Muscle layer of duodenum (tissue), 2 donors: ENCODE measurements around the gene AKR1D1.
"Not testable (repeated sequence)": the region's sequence is repeated elsewhere in the genome, so short reads cannot be mapped to it uniquely, and the experiment has no call there.

ENCODE experiments used
- H3K27ac ChIP-seq: one replicate; pipeline ENCODE4 v1.7.0; 2013; ENCODE audit warnings: mild to moderate bottlenecking, low read length
- H3K27me3 ChIP-seq: one replicate; pipeline ENCODE4 v1.7.0; 2013; ENCODE audit warnings: low read depth, mild to moderate bottlenecking, control low read depth, low read length
- H3K36me3 ChIP-seq, 2 donors: one replicate each; pipeline ENCODE4 v1.7.0; 2013; ENCODE audit warnings: low read length in 2 of 2, control low read depth in 1 of 2, mild to moderate bottlenecking in 1 of 2; ENCODE audit not compliant: insufficient read depth in 2 of 2, control insufficient read depth in 1 of 2
- H3K4me1 ChIP-seq, 2 donors: one replicate each; pipeline ENCODE4 v1.7.0; 2013; ENCODE audit warnings: low read length in 2 of 2, mild to moderate bottlenecking in 2 of 2, control low read depth in 1 of 2, moderate library complexity in 1 of 2; ENCODE audit not compliant: insufficient read depth in 2 of 2, control insufficient read depth in 1 of 2
- H3K4me3 ChIP-seq, 2 donors: one replicate each; pipeline ENCODE4 v1.7.0; 2013; ENCODE audit warnings: low read length in 2 of 2, low read depth in 1 of 2, mild to moderate bottlenecking in 1 of 2
- H3K9me3 ChIP-seq, 2 donors: one replicate each; pipeline ENCODE4 v1.7.0; 2013; ENCODE audit warnings: low read length in 2 of 2, control low read depth in 1 of 2, mild to moderate bottlenecking in 1 of 2; ENCODE audit not compliant: control insufficient read depth in 1 of 2
- donor health status: healthy.

AKR1D1 gene

GRCh38 chr7:138049505-138050116, 26.6 kb upstream of the AKR1D1 start:
- Histone ChIP-seq H3K27me3 (no peaks in the 10 kb centered on the region), H3K27ac (no peak overlapping the region), H3K4me3 (no peak overlapping the region), H3K9me3 (no peaks in the 10 kb centered on the region), H3K4me1 (no peaks in the 10 kb centered on the region), H3K36me3 (no peaks in the 10 kb centered on the region)

GRCh38 chr7:138051712-138052247, 24.5 kb upstream of the AKR1D1 start:
- H3K27me3 ChIP-seq, H3K27ac ChIP-seq, H3K9me3 ChIP-seq, H3K4me3 ChIP-seq, H3K4me1 ChIP-seq, H3K36me3 ChIP-seq: not testable (repeated sequence)

GRCh38 chr7:138052696-138053095, 23.6 kb upstream of the AKR1D1 start:
- H3K4me3 ChIP-seq = no peak overlapping the region
- no peaks in the 10 kb centered on the region for H3K4me1 ChIP-seq
- no peaks in the 10 kb centered on the region for H3K36me3 ChIP-seq
- no peaks in the 10 kb centered on the region for H3K27me3 ChIP-seq
- no peaks in the 10 kb centered on the region for H3K9me3 ChIP-seq
- no peak overlapping the region for H3K27ac ChIP-seq

GRCh38 chr7:138055698-138056097, 20.6 kb upstream of the AKR1D1 start:
- H3K9me3 ChIP-seq, H3K4me3 ChIP-seq, H3K27ac ChIP-seq, H3K36me3 ChIP-seq, H3K4me1 ChIP-seq, H3K27me3 ChIP-seq: not testable (repeated sequence)

- H3K27ac ChIP-seq = no peak overlapping the region
- H3K4me3 ChIP-seq = no peak overlapping the region
- H3K9me3 ChIP-seq = no peaks in the 10 kb centered on the region
- H3K27me3 ChIP-seq = no peaks in the 10 kb centered on the region
- H3K36me3 ChIP-seq = no peaks in the 10 kb centered on the region
- H3K4me1 ChIP-seq = no peaks in the 10 kb centered on the region
These were observed 12.9 kb upstream of the AKR1D1 start for GRCh38 chr7:138063400-138063799.

GRCh38 chr7:138064856-138065357, 11.4 kb upstream of the AKR1D1 start:
- Histone ChIP-seq H3K4me3 (no peak overlapping the region), H3K27me3 (no peaks in the 10 kb centered on the region), H3K27ac (no peak overlapping the region), H3K36me3 (no peaks in the 10 kb centered on the region), H3K4me1 (no peaks in the 10 kb centered on the region), H3K9me3 (no peaks in the 10 kb centered on the region)

- H3K36me3 ChIP-seq = no peaks in the 10 kb centered on the region
- no peaks in the 10 kb centered on the region for H3K4me1 ChIP-seq
These were observed 10.4 kb upstream of the AKR1D1 start for GRCh38 chr7:138065827-138066226.

GRCh38 chr7:138066954-138067394, 9.3 kb upstream of the AKR1D1 start:
- H3K4me1 ChIP-seq = no peaks in the 10 kb centered on the region
- no peaks in the 10 kb centered on the region for H3K36me3 ChIP-seq
- no peaks in the 10 kb centered on the region for H3K9me3 ChIP-seq
- H3K4me3 ChIP-seq = no peak overlapping the region
- H3K27ac ChIP-seq = no peak overlapping the region
- H3K27me3 ChIP-seq = no peaks in the 10 kb centered on the region

More at GRCh38 chr7:138065827-138066226, 10.4 kb upstream of the AKR1D1 start:
- Histone ChIP-seq H3K9me3 (no peaks in the 10 kb centered on the region), H3K4me3 (no peak overlapping the region), H3K27me3 (no peaks in the 10 kb centered on the region), H3K27ac (no peak overlapping the region)

GRCh38 chr7:138067774-138068173, 8.5 kb upstream of the AKR1D1 start:
- Histone ChIP-seq H3K27me3 (no peaks in the 10 kb centered on the region), H3K4me1 (no peaks in the 10 kb centered on the region), H3K9me3 (no peaks in the 10 kb centered on the region), H3K36me3 (no peaks in the 10 kb centered on the region), H3K4me3 (no peak overlapping the region), H3K27ac (no peak overlapping the region)

GRCh38 chr7:138070908-138071307, 5.4 kb upstream of the AKR1D1 start:
- H3K9me3 ChIP-seq = no peaks in the 10 kb centered on the region

GRCh38 chr7:138072726-138073125, 3.5 kb upstream of the AKR1D1 start:
- Histone ChIP-seq H3K9me3 (no peaks in the 10 kb centered on the region), H3K27ac (no peak overlapping the region), H3K27me3 (no peaks in the 10 kb centered on the region), H3K4me3 (no peak overlapping the region), H3K4me1 (no peaks in the 10 kb centered on the region), H3K36me3 (no peaks in the 10 kb centered on the region)

More at GRCh38 chr7:138070908-138071307, 5.4 kb upstream of the AKR1D1 start:
- H3K36me3 ChIP-seq = no peaks in the 10 kb centered on the region
- H3K27ac ChIP-seq = no peak overlapping the region
- H3K4me3 ChIP-seq = no peak overlapping the region
- no peaks in the 10 kb centered on the region for H3K4me1 ChIP-seq
- H3K27me3 ChIP-seq = no peaks in the 10 kb centered on the region

- Histone ChIP-seq H3K9me3 (no peaks in the 10 kb centered on the region), H3K4me1 (no peaks in the 10 kb centered on the region), H3K36me3 (no peaks in the 10 kb centered on the region), H3K27me3 (no peaks in the 10 kb centered on the region), H3K27ac (no peak overlapping the region), H3K4me3 (no peak overlapping the region)
These were observed 2.1 kb upstream of the AKR1D1 start for GRCh38 chr7:138074121-138074520.
